Retina (tissue), 1 donor: ENCODE measurements around the gene CTDSPL.
A peak's percentile ranks its signal among the peaks of the same experiment; 100 is the strongest.

Source experiments
- DNase-seq: peaks from one replicate; pipeline ENCODE4 v3.0.0-alpha.2; 2016

The CTDSPL gene

DNA sequence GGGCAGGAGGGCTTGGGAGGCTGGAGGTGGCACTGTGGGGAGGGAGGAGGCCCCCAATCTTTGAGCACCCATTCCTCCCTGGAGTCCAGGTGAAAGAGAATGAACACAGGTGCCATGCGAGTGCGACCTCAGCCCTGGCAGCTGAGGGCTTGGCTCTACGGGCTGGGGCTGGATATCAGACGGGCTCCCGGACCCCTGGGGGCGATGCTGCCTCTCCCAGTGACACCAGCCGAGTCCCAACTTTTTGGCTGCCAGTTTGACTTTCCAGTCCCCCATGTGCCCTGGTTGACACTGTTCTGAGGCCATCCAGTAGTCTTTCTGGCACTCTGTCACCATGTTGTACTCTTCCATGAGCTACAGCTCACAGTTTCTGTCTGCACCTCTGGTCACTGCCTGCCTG, 130.1 kb downstream of the CTDSPL start:
- no peak for DNase-seq

DNA sequence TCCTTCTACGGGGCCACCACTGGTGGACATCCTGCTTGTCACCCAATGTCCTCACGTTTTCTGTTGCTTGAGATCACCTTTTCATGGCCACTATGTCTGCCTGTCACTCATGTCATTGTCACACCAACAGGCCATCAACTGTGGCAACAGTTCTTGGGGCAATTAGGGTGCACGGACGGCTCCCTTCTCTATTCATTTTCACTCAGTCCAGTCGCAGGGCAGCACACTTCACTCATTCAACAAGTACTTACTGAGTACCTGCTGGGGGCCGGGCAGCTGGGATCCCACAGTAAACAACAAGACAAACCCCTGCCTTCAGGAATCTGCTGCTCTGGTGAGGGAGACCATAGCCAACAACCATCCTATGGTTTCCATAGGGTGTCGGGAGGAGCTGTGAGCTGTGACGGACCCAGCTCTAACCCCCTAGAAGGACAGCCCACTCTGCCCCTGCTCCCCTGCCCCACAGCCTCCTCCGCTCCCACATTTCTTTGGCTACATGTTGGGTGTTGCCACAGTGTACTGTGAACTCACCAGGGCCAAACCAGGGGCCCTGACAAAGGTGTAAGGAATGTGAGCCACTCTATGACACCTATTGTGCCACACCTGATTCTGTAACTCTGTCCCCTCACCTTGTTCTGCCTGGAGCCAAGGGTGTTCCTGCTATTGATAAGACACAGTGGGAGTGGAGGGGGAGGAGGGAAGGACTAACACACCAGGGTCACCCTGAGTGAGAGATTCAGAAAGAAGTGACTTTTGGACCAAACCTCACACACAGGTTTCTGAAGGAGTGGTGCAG, 130.8 kb downstream of the CTDSPL start:
- DNase-seq, result no peak

DNA sequence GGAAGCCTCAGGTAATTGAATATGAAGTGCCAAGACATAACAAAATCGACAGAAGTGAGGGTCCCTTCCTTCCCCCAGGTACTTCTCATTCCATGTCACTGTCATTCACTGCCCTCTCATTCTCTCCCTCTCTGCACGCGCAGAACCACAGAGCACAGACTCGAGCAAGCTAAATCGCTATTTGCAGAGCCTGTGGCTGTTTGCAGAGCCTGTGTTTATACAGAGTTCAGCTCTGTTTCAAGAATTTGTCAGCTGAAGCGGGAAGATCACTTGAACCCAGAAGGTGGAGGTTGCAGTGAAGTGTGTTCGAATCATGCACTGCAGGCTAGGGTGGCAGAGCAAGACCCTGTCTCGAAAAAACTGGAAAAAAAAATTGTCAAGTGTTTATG, 131.4 kb downstream of the CTDSPL start:
- no peak for DNase-seq

DNA sequence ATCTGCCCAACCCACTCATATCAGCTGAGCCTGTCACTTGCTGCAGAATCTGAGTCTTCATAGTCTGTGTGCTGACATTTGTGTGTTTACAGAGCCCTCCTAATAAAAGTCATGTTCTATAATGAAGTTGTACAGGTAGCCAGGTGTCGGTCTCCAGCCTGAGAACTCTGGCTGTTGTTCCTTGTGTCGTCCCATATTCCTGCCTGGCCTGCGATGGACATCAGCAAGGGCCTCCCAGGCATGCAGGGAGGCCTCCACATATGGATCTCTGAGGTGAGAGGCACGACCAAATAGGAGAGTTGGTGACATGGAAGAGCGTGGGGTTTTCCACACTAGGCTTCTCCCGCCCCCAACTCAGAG, 131.8 kb downstream of the CTDSPL start:
- no peak for DNase-seq

GRCh38 chr3:37993820-37994638, 132.3 kb downstream of the CTDSPL start:
- DNase-seq, result peak; percentile 83

- no peak for DNase-seq
Measured at GRCh38 chr3:37994639-37994972, 132.9 kb downstream of the CTDSPL start.

GRCh38 chr3:37995652-37996641, 134.3 kb downstream of the CTDSPL start:
- DNase-seq, result no peak

- DNase-seq, result peak; percentile 79
Measured at GRCh38 chr3:37996785-37997301, 135.2 kb downstream of the CTDSPL start.

DNA sequence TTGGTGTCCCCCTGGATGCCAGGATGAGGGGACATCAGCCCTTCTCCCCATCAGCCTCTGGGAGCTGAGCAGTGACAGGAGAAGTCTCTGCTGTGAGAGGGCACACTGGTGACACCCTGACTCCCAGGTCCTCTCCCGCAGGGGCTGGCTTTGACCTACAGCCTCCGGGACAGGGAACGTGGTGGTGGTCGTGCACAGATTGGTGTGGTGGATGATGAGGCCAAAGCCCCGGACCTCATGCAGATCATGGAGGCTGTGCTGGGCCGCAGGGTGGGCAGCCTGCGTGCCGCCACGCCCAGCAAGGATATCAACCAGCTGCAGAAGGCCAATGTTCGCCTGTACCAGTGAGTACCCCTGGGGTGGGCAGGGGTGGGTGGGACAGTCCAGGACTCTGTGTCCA, 135.7 kb downstream of the CTDSPL start:
- DNase-seq, result no peak

DNA sequence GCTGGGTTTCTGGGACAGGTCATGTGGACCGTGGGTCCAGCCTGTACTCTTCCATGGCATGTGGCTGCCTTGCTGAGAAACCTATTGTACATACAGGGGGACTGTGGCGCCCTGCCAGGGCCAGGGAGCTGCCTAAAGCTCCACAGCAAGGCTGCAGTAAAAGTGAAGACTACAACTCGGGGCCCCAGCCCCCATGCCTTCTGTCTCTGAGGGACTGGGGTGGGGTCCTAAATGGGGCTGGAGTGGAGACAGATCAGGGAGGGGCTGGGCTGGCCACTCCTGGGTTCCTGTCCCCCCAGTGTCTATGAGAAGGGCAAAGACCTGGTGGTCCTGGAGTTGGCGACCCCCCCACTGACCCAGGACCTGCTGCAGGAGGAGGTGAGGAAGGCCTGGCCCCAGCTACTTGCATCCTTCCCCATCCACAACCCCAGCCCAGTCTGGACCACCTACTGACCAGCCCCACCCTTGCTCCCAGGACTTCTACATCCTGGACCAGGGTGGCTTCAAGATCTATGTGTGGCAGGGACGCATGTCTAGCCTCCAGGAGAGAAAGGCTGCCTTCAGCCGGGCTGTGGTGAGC, 136.2 kb downstream of the CTDSPL start:
- DNase-seq, result no peak

DNA sequence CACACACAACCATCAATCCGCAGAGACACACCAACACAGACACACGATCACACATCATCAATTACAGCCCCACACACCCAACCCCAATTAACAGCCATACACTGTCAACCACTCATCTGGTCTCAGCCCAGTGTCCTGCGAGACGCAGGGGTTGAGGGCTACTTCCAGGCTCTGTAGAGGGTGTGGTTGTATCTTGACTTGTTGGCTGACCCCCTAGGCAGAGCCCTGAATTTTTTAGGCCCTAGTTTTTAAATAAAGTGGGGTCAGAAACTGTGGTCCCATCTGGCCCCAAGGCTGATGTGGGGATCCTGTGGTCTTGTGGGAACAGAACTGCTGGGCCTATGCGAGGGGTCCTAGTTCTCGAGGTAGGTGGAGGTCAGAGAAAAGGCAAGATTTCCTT, 138.2 kb downstream of the CTDSPL start:
- no peak for DNase-seq

DNA sequence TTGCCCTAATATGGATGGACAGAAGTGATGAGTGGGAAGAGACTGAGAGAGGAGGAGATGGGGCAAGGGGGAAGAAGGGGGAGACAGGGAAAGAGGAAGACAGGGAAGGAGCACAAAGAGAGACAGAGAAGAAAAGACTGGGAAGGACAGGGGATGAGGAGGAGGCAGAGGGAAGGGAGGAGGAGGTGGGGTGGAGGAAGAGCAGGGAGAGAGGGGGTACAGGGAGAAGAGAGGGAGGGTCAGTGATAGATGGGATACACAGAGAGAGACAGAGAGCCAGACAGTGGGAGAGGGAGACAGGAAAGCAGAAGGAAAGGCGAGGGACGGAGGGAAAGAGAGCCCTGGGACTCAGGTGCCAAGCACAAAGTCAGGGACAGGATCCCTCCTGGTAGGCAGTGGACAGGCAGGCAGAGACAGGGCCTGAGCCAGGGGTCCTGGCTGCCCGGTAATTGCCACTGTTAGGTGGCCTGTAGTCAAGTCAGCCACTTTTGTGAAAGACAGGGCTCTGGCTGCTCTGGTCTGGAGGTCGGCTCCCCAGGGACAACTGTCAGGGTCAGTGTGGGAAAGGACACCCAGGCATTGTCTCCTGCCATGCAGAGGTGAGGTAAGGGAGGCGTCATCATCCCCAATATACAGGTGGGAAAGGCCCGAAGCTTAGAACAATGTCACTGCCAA, 138.7 kb downstream of the CTDSPL start:
- no peak for DNase-seq

GRCh38 chr3:38000965-38001455, 139.3 kb downstream of the CTDSPL start:
- DNase-seq, result no peak

DNA sequence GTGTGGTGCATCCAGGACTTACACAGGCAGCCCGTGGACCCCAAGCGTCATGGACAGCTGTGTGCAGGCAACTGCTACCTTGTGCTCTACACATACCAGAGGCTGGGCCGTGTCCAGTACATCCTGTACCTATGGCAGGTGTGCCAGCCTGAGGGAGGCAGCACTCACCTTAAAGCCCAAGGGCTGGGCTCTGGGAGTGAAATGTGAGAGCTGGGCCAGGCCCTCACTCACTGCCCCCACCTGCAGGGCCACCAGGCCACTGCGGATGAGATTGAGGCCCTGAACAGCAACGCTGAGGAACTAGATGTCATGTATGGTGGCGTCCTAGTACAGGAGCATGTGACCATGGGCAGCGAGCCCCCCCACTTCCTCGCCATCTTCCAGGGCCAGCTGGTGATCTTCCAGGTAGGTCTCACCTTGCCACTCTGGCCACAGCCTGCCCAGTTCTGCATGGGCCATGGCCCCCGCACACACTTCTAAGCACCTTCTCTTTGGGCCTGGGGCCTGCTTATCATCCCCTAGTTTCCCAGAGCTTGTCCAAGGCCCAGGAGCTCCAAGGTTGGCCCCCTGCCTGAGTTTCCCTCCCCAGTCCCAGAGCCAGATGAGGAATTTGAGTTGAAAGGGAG, 139.9 kb downstream of the CTDSPL start:
- no peak for DNase-seq

GRCh38 chr3:38002291-38002876, 140.7 kb downstream of the CTDSPL start:
- no peak for DNase-seq

DNA sequence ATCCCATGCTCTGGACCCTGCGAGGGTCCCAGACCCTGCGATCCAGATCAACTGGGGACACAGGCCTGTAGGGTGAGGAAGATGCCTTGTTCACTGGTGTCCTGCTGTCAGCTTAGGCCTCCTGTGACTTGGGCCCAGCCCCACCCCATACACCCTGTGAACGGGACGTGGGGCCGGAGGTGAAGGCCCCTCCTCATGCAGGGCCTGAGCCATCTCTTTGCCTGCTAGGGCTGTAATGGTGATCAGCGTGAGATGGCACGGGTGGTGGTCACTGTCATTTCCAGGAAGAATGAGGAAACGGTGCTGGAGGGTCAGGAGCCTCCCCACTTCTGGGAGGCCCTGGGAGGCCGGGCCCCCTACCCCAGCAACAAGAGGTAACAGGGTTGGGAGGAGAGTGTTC, 141.3 kb downstream of the CTDSPL start:
- DNase-seq, result no peak

- DNase-seq, result peak; percentile 88
Measured at GRCh38 chr3:38003371-38003816, 141.7 kb downstream of the CTDSPL start.

GRCh38 chr3:38003817-38004414, 142.2 kb downstream of the CTDSPL start:
- DNase-seq, result no peak

- DNase-seq, result peak; percentile 74
Measured at GRCh38 chr3:38004415-38005075, 142.9 kb downstream of the CTDSPL start.
